Cerebellar cortex (tissue), 1 donor: Measurements from ENCODE around the gene USP21.

ENCODE experiments used
- DNase-seq: peaks from one replicate; pipeline ENCODE4 v3.0.0-alpha.2; 2015; ENCODE audit warnings: low spot score

The USP21 gene

DNA sequence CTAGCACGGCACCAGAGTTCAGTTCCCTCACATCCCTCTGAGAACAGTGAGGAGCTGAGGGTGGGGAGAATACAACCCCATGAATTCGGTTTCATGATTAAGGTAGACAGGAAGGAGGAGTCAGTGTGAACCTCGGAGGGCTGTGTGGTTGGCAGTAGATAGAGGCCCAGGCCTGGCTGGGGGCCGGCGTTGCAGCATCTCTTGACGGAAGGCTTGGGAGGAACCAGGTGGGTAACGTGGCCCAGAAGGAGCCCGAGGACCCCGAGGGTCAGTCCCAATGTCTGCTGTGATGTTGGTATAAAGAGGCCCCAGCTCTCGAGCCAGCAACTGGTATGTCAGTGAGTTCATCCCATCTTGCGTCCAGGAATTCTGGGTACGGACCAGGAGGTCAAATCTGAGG is 12.4 kb downstream of the USP21 start:
- no peak for DNase-seq

DNA sequence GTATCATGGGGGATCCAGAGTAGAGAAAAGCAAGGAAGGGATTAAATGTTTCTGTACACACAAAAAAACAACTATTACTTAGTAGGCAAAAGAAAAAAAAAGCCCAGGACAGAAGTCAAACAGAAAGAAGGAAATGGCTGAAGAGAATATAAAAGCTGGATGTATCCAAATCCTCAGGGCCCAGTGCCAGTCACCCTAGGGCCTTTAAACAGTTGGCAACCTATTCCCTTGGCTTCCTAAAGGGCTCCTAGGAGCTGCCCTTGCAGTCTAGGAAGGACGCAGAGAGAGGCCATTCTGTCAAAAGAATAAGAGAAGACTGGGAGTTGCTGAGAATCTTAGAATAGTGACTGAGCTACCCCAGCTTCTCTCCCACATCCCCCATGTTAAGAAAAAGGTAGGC is 13.0 kb downstream of the USP21 start:
- no peak for DNase-seq

DNA sequence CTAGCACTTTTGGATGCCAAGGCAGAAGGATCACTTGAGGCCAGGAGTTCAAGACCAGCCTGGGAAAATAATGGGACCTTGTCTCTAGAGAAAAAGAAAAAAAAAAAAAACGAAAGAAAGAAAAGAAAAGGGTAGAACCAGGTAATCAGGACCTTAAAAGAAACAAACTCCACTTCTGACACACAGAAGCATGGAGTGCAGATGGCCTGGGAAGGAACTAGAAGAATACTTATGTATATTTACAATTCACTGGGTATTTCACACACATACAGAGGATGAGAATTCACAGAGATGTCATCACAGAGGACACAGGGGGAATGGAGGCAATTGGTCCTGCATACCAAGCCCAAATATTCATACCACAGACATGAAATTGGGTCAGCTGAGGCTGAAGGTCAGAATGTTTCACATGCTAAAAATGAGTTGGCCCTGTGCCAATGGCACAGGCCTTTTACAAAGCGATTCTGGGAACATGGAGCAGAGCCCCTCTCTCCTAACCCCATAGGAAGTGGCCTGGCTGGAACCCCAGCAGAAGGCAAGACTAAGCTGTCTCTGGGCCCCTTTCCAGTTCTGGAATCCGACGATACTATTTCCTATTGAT is 13.6 kb downstream of the USP21 start:
- no peak for DNase-seq

DNA sequence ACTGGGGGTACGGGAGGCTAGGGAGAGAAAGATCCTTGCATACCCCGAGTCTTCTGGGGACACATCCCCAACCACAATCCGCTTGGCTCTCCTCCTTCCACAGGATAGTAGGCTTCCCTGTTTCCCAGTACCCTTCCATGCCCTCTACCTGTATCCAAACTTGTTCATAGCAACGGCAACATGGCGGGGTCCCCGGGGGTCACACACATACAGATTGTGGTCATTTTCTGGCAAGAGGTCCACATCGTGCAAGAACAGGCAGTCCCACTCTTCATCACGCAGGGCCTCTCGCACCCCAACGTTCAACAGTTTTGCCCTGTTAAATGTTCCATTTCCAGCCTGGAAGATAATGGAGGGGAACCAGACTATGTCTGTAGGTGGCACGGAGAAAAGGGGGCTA is 14.4 kb downstream of the USP21 start:
- DNase-seq = no peak

DNA sequence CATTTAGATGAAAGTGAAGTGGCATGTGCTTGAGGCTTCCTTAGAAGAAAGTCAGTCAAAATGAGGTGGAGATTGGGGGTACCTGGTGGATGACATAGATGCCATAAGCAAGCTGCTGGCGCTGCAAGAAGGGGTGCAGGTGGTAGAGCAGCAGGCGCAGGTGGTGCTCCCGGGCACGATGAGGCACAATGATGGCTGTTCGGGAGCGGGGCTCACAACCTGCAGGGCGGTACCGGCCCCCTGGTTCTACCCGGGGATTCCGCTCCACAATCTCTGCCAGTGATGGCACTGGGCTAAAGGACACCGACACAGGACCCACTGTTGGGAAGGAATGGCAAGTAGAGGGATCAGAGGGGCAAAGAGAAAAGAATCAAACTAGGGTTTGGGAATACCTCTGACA is 15.6 kb downstream of the USP21 start:
- DNase-seq = no peak

DNA sequence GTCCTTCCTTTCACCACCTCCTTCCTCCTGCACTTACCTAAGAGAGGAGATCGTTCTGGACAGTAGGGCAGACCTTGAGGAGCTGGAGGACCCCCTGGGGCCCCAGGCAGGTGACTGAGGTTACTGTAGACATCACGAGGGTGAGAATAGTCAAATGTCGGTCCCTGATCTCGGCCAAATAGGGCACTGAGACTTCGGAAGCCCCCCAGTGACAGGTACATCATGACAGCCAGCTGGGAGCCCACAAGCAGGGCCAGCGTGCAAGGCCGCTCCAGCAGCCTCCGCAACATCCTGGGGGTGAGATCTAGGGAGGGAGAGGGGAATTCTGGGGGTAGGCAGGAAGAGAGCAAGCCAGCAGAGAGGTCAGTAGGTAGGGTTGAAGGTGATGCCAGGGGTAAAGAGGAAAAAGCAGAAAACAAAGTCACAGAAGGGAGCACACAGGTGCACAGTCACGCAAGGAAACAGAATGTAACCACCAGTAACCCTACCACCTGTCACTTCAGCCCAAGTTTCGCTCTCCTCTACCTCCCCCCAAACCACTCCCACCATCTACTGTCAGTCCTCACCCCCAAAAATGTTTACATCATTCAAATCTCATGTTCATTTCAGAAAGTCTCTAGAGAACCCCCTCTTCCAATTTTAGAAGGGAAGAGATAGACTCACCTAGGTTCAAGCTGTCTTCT is 16.6 kb downstream of the USP21 start:
- no peak for DNase-seq

DNA sequence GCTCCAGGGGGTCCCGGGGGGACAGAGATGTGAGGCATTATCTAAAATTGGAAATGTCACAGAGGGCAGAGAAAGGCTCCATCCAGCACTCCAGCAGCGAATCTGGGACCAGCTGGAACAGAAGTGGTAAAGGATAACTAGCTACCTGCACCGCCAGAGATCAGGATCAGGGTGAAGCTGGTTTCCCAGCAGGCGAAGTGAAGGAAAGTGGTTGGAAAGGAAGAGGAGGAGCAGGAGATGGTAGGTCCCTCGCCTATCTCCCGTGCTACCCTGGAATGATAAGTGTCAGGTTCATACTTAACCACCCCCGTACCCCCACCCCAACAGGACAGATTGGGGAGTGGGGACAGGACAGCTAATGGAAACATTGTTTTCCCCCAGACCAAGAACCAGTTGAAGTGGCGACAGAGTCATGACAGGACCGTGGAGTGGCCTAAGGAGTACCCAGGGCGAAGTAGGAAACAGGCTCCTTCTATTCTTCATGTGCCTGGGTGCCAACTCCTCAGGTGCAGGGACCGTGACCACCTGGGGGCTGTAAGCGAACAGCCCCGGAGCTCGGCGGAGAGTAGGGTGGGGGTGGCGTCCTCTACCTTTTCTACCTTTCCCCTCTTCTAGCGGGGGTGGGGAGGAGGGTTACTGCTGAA is 17.3 kb downstream of the USP21 start:
- DNase-seq = no peak

DNA sequence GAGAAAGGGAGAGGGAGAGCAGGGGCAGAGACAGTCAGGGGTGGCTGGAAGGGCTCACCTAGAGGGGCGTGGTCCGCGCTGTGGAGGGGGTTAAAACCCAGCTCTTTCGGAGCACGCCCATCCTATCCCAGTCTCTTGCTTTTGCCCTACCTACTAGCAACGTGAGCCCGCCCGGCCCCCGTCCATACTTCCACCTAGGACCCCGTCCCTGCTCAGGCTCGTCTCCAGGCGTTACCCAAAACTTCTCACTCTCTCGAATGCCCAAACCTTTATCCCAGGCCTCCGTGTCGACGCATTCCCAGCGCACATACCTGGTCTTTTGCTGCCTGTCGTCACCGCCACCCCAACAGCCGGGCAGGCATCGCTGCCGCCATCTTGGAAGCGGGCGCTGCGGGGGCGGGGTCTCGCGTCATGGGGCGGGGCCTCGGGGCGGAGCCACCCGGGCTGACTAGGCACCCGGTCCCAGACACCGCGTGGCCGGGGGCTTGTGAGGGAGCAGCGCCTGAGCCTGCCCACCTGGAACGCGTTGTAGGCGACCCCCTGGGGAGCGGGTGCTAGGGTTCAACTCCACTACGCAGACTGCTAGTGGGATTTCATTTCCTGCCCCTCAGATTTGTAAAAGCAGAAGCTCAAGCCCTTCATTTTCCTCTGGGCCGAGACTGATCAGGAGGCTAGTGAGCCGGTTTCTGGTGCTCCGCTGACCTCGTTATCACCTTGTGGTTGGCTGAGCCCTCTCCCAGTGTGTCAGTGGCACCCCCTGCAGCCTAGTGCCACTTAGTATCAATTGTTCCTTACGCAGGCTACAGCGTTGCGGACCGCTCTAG is 18.0 kb downstream of the USP21 start, which contains the start of gene B4GALT3:
Gene B4GALT3, minus strand, starts transcription at position 396 of the 824 bp plus-strand sequence. CDS start 1,447 bp downstream, outside the sequence.
- peak; percentile 84 for DNase-seq

DNA sequence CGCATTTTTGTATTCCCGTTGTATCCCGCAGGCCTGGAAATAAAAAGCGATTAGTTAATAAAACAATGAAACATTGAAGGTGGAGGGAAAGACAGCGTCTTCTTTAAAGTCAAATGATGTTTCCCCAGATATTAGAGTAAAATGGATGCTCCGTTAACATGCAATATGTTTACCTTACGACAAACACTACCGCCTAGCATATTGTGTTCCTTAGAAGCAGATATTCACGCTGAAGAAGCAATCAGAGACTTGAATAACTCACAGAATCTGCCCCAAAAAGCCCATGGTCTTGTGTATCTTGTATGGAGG is 18.6 kb downstream of the USP21 start:
- DNase-seq = no peak

DNA sequence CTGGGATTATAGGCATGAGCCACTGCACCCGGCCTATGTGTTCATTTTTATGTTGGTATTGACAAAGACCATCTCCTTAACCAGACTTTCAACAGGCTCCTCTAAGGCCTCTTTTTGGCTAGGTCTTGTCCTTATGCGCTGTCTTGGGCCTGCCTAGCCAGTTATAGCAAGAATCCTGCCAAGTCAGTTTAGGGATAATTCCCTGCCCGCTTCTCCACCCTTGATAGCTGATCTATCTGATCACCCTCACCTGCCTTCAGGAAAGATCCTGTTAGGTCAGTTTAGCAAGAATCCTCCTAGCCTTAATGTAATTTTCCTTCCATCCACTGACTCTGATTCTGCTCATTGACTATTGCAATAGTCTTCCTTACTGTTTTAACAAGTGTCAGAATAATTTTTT is 20.4 kb downstream of the USP21 start:
- DNase-seq = no peak

DNA sequence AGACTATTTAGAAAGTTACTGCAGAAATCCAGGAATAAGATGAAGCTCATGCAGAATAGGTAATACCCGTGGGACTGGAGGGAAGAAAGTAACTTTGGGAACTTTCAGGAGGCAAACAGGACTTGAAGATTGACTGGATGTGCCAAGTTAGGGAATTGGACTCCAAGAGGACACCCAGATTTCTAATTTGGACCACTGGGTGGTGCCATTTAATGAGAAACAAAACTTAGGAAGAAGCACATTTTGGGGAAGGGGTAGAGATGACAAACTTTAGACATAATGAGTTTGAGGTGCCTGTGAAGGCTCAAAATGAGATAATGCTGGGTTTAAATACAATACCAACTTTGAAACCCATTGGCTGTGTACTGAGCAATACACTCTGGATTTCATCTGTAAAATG is 21.3 kb downstream of the USP21 start:
- peak; percentile 28 for DNase-seq

DNA sequence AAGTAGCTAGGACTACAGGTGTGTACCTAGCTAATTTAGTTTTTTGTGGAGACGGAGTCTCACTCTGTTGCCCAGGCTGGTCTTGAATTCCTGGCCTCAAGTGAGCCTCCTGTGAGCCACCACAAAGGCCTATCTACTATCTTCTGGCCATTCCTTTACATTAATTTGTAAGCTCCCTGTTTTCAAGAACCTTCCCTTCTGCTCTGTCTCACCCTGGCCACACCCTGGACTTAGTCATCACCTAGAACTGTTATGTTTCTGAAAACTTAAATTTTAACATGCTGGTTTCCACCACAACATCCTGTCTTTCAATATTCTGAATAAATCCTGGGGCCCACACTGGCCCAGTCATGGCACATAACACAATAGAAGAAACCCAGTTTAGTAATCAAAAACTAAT is 22.9 kb downstream of the USP21 start:
- DNase-seq = no peak

DNA sequence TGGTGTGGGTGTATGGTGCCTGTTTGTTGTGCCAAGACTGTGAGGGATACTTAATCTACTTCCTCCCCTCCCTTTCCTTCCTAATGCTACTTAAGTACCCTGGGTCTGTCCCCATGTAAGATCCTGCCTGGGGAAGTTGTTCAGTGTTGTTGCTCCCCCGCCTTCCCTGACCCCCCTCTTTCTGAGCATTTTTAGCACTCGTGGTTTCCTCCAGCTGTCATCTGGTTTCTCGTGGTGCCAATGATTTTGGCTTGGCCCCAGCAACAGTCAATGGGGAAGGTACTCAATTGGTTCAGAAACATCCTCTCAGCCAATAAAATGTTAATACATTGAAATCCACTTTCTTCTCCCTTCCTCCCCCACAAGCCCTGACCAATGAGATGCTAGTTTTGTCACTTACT is 26.0 kb downstream of the USP21 start:
- DNase-seq = peak; percentile 64

DNA sequence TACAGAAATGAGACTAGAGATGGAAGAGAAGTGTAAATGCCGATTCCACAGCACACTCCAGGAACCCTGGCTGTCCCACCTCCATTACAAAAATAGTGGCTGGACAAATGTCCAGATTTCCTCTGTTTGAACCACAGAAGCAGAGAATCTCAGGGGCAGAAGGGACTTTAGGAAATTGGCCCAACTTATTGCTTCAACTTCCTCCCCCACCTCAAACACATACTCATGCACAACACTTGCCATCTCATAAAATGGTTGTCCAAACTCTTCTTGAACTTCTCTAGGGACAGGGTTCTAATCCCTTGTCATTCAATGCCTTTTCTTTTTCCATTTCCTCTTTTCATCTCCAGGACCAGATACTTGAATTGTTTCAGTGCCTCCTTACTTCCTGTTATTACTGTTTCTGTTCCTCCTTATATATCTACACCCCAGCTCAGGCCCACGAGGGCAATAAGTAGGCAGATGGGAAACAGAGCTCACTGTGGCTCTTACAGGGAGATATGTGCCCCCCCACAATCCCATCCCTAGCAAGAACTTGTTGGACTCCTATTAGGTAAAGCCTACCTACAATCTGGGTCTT is 26.5 kb downstream of the USP21 start:
- DNase-seq = no peak

DNA sequence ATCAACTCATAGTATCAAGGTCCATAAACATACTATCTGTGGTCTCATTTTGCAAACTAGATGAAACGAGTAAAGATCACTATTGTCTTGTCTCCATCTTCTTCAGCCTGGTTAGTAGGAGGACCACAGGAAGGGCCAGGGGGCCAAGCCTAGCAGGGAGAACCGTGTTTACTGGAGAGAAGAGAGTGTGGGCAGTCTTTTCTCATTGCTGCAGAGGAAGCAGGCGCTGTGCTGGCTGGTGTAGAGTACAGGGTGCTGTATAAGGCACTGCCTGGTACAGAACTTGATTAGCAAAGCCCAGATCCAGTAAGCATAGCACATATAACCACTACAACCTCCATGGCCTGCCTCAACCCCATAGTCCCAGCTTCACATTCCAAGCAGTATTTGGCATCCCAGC is 28.0 kb downstream of the USP21 start:
- no peak for DNase-seq

DNA sequence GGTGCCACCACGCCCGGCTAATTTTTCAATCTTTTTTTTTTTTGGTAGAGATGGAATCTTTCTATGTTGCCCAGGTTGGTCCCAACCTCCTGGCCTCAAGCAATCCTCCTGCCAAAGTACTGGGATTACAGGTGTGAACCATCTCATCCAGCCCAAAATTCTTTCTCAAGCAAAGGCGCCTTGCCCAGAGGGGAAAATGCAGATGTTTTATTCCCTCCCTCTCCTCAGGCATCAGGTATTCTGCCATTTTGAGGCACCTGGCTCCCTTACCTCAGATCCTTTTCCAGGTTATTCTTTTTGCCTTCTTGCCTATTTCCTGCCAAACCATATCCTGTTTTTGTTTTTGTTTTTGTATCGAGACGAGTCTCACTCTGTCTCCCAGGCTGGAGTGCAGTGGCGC is 29.1 kb downstream of the USP21 start:
- no peak for DNase-seq

DNA sequence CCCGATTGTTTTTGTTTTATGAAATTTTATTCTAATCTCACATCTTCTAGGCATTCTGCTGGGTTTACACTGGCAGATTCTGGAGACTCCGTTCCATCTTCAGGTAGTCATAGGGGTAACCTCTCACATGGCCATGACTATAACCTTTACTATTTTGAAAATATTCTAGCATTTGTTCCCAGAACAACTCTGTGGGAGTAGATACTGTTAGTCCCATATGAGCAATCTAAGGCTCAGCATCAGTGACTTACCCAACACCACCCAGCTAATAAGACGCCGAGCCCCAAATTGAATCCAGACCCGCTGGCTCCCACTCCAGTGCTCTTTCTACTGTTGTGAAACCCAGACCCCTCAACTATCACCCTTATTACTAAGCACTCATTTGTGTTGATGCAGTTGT is 29.7 kb downstream of the USP21 start:
- no peak for DNase-seq

DNA sequence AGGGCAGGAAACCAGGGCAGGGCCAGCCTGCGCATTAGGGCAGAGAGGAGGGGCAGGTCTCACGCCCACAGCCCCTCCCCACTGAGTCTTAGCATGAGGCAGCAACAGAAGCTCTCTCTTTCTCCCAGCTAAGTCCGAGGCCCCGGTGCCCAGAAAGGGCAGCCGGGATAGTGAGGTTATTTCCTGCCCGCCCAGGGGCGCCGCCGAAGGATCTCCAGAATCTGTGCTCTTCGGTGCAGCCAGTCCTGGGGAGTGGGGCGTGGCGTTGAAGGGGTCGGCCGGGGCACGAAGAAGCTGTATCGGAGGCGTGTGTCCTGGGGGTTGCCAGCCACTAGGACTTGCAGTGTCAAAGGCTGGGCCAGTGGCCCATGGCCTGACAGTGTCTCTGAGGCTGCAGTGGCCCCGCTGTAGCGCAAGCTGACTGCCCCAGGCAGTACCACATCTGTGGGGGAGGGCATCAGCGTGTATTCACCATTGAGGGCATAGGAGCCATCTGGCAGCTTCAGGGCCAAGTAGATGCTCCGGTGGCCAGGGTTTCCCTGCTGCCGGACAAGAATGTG is 31.7 kb downstream of the USP21 start:
- no peak for DNase-seq

DNA sequence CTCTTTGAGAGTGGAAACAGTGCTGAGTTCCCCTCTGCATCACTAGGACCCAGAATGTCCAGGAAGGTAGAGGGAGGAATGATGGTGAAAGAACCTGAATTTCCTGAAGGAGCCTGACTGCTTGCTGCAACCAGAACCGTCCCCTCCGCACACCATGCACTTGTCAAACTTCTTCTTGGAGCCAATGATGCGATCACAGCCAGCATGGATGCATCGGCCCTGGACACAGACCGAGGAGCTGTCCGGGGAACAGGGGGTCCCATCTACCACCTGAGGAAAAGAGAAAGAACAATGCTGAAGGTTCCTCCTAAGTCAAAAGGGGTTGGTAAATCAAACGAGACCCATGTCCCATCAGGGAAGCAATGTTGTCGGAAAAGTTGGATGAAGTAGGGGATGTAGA is 32.7 kb downstream of the USP21 start:
- no peak for DNase-seq

DNA sequence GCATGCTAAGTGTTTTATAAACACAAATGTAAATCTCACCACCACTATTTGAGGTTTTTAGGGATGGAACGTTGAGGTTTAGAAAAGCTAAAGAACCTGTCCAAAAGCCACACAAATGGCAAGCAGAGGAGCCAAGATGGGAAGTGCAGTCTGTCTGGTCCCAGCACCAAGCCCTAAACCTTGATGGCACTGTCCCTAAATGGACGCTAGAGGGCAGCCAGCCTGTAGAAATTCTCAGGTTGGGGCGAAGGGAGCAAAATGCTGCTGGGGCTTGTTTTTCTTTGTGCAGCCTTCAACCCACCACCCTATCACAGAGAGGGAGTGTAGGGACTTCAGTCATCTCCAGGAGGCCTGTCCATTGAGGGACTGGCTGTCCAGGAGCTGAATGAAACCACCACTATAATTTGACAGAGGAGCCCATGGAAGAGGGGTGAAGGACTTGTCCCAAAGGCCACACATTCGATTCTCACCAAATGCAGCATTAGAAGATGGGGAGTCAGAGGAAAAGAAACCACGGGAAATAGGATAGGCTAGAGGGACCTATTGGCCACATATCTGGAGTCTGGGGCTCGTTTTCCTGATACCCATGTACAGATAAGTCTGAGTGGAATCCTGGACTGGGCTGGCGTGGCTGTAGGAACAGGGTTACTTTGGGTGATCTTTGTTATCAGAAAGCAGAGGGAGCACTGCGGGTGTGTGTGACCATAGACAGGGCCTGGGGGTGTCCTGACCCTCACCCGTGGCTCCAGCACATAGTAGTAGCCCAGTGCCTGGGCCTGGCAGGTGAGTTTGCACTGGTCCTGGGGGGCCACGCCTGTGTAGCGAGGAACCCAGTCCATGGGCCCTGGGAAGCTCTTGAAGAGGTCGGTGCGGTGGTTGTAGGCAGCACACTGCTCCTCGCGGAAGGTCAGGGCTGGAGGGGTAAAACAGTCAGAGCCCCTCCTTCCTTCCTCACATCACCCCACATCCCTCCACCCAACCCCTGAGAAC is 33.5 kb downstream of the USP21 start:
- DNase-seq = peak; percentile 78
